Endothelial cell (in vitro differentiated cells): Measurements from ENCODE around the gene LSM14A. TPM values are rescaled to one million over a fixed set of nuclear protein-coding genes. Genes with fewer than 3 reads are reported as not detected.

Experiments used
- DNase-seq: peaks from one replicate; pipeline ENCODE4 v3.0.0; 2021; ENCODE audit warnings: low spot score
- H3K27ac Mint-ChIP-seq: one replicate; pipeline ENCODE4 v1.8.0; 2021; ENCODE audit warnings: mixed read lengths, inconsistent platforms; ENCODE audit not compliant: unreplicated experiment
- H3K27me3 Mint-ChIP-seq: one replicate; pipeline ENCODE4 v1.8.0; 2021; ENCODE audit warnings: mild to moderate bottlenecking, moderate library complexity, mixed read lengths, inconsistent platforms; ENCODE audit not compliant: unreplicated experiment
- H3K36me3 Mint-ChIP-seq: one replicate; pipeline ENCODE4 v1.8.0; 2021; ENCODE audit warnings: mild to moderate bottlenecking, low read depth, mixed read lengths, inconsistent platforms; ENCODE audit not compliant: unreplicated experiment
- H3K4me1 Mint-ChIP-seq: one replicate; pipeline ENCODE4 v1.8.0; 2021; ENCODE audit warnings: mild to moderate bottlenecking, mixed read lengths, inconsistent platforms; ENCODE audit not compliant: unreplicated experiment
- H3K4me3 Mint-ChIP-seq: one replicate; pipeline ENCODE4 v1.8.0; 2021; ENCODE audit warnings: mild to moderate bottlenecking, mixed read lengths, inconsistent platforms; ENCODE audit not compliant: unreplicated experiment
- H3K9me3 Mint-ChIP-seq: one replicate; pipeline ENCODE4 v1.8.0; 2021; ENCODE audit warnings: mixed read lengths, inconsistent platforms; ENCODE audit not compliant: unreplicated experiment
- CTCF ChIP-seq: fragments of 200-600 bp; sonication (generic); IDR thresholded peaks from one replicate; pipeline ENCODE4 v1.5.0; 2021; ENCODE audit warnings: antibody characterized with exemption; ENCODE audit not compliant: unreplicated experiment
- total RNA-seq: library from RNA; stranded (reverse); fragmentation: NEBNext Ultra II Directional; extraction: Animal tissue kit (Norgen Biotek cat#: 25700); gene quantifications from one replicate; pipeline ENCODE4 v1.2.1, GENCODE V29; 2021; ENCODE audit not compliant: unreplicated experiment

The LSM14A gene
- total RNA-seq, 1 donor from 2014 or later, result 137 TPM

DNA sequence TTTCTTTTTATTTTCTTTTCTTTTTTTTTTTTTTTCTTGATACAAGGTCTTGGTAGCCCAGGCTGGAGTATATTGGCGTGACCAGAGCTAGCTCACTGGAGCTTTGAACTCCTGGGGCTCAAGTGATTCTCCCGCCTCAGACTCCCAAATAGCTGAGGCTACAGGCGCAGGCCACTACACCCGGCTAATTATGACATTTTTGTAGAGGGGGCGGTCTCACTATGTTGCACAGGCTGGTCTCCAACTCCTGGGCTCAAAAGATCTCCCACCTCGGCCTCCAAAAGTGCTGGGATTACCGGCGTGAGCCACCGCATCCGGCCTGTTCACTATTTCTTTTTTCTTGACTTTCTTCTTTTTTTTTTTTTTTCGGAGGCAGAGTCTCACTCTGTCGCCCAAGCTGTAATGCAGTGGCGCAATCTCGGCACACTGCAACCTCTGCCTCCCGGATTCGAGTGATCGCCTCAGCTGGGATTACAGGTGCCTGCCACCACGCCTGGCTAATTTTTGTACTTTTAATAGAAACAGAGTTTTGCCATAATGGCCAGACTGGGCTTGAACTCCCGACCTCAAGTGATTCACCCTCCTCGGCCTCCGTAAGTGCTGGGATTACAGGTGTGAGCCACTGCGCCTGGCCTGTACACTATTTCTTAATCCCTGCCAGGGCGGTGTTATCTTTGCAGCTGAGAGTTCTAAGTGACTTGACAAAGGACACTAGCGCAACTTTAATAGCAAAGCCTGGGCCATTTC, 37.1 kb upstream of the LSM14A start:
- DNase-seq, result no peak
- Mint-ChIP-seq H3K4me1 (no peaks in the 10 kb centered on the region), H3K27me3 (peaks cover 3% of the 10 kb centered on the region), H3K4me3 (peak overlapping the region; percentile 95), H3K36me3 (no peaks in the 10 kb centered on the region), H3K27ac (no peak overlapping the region), H3K9me3 (no peaks in the 10 kb centered on the region)
- no peak for TF ChIP-seq CTCF

DNA sequence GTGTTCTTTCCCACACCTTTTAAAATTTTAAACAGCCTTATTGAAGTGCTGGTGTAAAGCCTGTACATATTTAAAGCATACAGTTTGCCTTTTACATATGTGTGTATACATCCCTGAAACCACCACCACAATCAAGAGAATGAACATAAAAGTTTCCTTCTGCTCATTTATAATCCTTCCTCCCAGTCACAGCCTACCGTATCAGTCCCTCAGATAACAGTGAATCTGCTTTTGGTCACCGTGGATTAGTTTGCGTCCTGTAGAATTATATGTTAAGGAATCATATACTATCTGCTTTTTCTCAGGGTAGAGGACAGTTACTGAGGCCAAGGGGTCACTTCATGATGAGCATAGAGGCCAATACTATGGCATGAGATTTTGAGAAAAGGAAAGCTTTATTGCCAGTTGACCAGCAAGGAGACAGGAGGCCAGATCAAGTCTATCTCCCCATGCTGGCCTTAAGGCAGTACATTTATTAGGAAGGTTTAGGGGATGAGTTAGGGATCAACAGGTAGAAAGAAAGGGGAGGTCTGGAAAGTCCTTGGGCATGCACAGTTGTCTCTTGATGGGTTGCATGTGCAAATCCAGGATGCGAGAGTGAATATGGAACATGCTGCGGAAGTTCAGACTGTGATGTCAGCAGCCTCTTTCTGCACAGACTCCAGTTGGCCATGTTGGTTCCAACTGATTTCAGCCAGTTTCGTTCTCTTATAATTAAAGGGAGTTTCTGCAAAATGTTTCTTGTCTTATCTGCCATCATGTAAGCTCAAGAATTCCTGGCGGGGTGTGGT, 36.3 kb upstream of the LSM14A start:
- Mint-ChIP-seq H3K27ac (no peak overlapping the region), H3K4me1 (no peaks in the 10 kb centered on the region), H3K4me3 (no peak overlapping the region), H3K27me3 (peaks cover 3% of the 10 kb centered on the region), H3K9me3 (no peaks in the 10 kb centered on the region), H3K36me3 (no peaks in the 10 kb centered on the region)
- TF ChIP-seq CTCF, result no peak
- DNase-seq, result no peak

- Mint-ChIP-seq H3K27me3 (peaks cover 1% of the 10 kb centered on the region), H3K9me3 (no peaks in the 10 kb centered on the region), H3K27ac (no peak overlapping the region), H3K4me1 (no peaks in the 10 kb centered on the region), H3K4me3 (no peak overlapping the region), H3K36me3 (no peaks in the 10 kb centered on the region)
- TF ChIP-seq CTCF, result no peak
- no peak for DNase-seq
Observed at GRCh38 chr19:34141025-34141424, 31.3 kb upstream of the LSM14A start.

DNA sequence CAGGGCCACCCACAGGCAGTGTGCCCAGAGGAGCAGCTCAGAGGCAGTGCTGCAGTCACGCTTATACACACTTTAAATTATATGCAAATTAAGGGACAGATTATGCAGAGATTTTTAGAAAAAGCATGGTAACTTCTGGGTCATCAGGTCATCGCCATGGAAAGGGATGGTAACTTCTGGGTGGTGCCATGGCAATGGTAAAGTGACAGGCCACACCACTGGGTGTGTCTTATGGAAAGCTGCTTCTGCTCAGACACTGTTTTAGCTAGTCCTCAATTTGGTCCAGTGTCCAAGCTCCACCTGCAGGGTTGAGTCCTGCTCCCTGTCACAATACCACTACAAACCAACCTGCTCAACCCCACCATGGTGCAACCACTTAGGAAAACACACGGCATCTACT, 29.9 kb upstream of the LSM14A start:
- no peak for DNase-seq
- H3K36me3 Mint-ChIP-seq, result no peaks in the 10 kb centered on the region
- no peak overlapping the region for H3K4me3 Mint-ChIP-seq
- no peaks in the 10 kb centered on the region for H3K4me1 Mint-ChIP-seq
- H3K27me3 Mint-ChIP-seq, result no peaks in the 10 kb centered on the region
- H3K27ac Mint-ChIP-seq, result no peak overlapping the region
- TF ChIP-seq CTCF, result no peak
- H3K9me3 Mint-ChIP-seq, result no peaks in the 10 kb centered on the region

GRCh38 chr19:34145741-34146202, 26.5 kb upstream of the LSM14A start:
- DNase-seq, result peak; percentile 56
- H3K4me1 Mint-ChIP-seq, result no peaks in the 10 kb centered on the region
- TF ChIP-seq CTCF, result peak; percentile 78
- no peak overlapping the region for H3K4me3 Mint-ChIP-seq
- no peaks in the 10 kb centered on the region for H3K9me3 Mint-ChIP-seq
- no peak overlapping the region for H3K27ac Mint-ChIP-seq
- no peaks in the 10 kb centered on the region for H3K27me3 Mint-ChIP-seq
- no peaks in the 10 kb centered on the region for H3K36me3 Mint-ChIP-seq
